ENCODE data around the gene SIRT1. TPM values are rescaled to one million over a fixed set of nuclear protein-coding genes. Genes with fewer than 3 reads are reported as not detected.

SIRT1 gene
- total and polyA plus RNA-seq, 2 donors (not counting 3 experiments of a cell fraction or from before 2014, with no cell fraction given) = 3.7 to 14.8 TPM

DNA sequence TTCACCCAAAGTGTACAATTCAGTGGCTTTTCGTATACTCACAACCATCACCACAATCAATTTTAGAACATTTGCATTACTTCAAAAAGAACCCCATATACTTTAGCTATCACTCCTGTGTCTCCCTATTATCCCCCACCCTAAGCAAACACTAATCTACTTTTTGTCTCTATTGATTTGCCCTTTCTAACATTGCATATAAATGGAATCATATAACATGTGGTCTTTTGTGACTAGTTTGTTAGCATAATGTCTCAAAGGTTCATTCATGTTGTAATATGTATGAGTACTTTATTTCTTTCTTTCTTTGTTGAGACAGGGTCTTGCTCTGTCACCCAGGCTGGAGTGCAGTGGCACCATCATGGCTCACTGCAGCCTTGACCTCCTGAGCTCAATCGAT, 25.5 kb upstream of the SIRT1 start:
- Histone ChIP-seq H2AFZ (ENCODE audit: low read depth, low read length) (no peak overlapping the region), H3K4me1 (ENCODE audit: control insufficient read depth, extremely low read depth, insufficient read depth, low read length) (no peaks in the 10 kb centered on the region), H3K27me3 (ENCODE audit: control insufficient read depth in 2 of 2, insufficient read depth in 2 of 2, low read length in 2 of 2) (no peaks in the 10 kb centered on the region), H3K9me3 (replicated peaks; ENCODE audit: control insufficient read depth, insufficient read depth, low read length) (no peaks in the 10 kb centered on the region), H3K79me2 (ENCODE audit: control insufficient read depth, insufficient read depth, low read length) (no peaks in the 10 kb centered on the region), H3K9ac (replicated peaks; ENCODE audit: extremely low read depth, insufficient read depth, low read length) (no peak overlapping the region), H3K27ac (ENCODE audit: insufficient read depth, low read depth, low read length) (no peak overlapping the region), H3K9me1 (replicated peaks; ENCODE audit: control insufficient read depth, extremely low read depth, insufficient read depth, low read length) (no peaks in the 10 kb centered on the region), H3K36me3 (ENCODE audit: control insufficient read depth in 2 of 2, extremely low read depth in 1 of 2, insufficient read depth in 2 of 2, low read length in 2 of 2) (no peaks in the 10 kb centered on the region), H3K4me2 (ENCODE audit: insufficient read depth, low read length) (no peak overlapping the region), H4K20me1 (replicated peaks; ENCODE audit: control insufficient read depth, extremely low read depth, insufficient read depth, low read length) (no peaks in the 10 kb centered on the region), H3K4me3 (replicated peaks in 1 of 3; ENCODE audit: insufficient read depth in 1 of 3, low read depth in 1 of 3, low read length in 3 of 3) (no peak overlapping the region)
- no peak for DNase-seq (ENCODE audit: low read depth, low spot score)
- no TSS peak for BruUV-seq (replicated peaks)
- CTCF ChIA-PET = interaction anchor here (0.6 to 1.3 kb wide), 2 partner anchors 21 to 354 kb away, joined by 3 to 4 read pairs; no protein-coding TSS in a partner anchor
- TF ChIP-seq MAX (IDR thresholded peaks at IDR 0.05; ENCODE audit: insufficient read depth, insufficient read length) (no peak), JUN (IDR thresholded peaks at IDR 0.05; ENCODE audit: borderline replicate concordance, insufficient read depth, insufficient read length, low read depth) (no peak), FOS (IDR thresholded peaks at IDR 0.05; ENCODE audit: borderline replicate concordance, insufficient read depth, low read length) (no peak), CTCF (IDR thresholded peaks at IDR 0.05; ENCODE audit: extremely low read depth in 1 of 2, insufficient read depth in 1 of 2, low read depth in 1 of 2, low read length in 2 of 2) (no peak), MYC (IDR thresholded peaks at IDR 0.05; ENCODE audit: low read depth, low read length) (no peak), EZH2 (IDR thresholded peaks at IDR 0.05; ENCODE audit: borderline replicate concordance, low read depth, low read length, severe bottlenecking) (no peak)
- no peak for FAIRE-seq
- POLR2A ChIA-PET = no interaction called here
- intact Hi-C loops (cut with micrococcal nuclease) (loop anchor here (5.0 to 10.0 kb wide), 2 partner anchors 216 to 488 kb away; partner anchors contain the start of gene HERC4), dilution Hi-C loops (cut with MboI; ENCODE audit: extremely low pct_ligation_motif_present, low sequenced_read_pairs) (no loop called here)

Measured in endothelial cell of umbilical vein (primary cell).